PC-9 (cell line): ENCODE measurements around the gene CPEB3. TPM values are rescaled to one million over a fixed set of nuclear protein-coding genes. Genes with fewer than 3 reads are reported as not detected.
"Not testable (repeated sequence)": the region's sequence is repeated elsewhere in the genome, so short reads cannot be mapped to it uniquely, and the experiment has no call there.

Experiments used
- BruUV-seq: library from RNA; stranded (reverse); fragments of 400-500 nt; replicated peaks from 2 replicates; lab custom pipeline; 2021; lab: Mats Ljungman, UMichigan
- CTCF ChIA-PET: fragments of 300-600 bp; sonication (Branson Sonifier 250); formaldehyde crosslinking; loops from one replicate; lab custom pipeline; 2022; ENCODE audit warnings: antibody characterized with exemption; lab: Charles Lee
- POLR2A ChIA-PET: fragments of 300-600 bp; sonication (Branson Sonifier 250); formaldehyde crosslinking; loops from one replicate; lab custom pipeline; 2022; ENCODE audit warnings: antibody characterized with exemption; ENCODE audit not compliant: unreplicated experiment; lab: Charles Lee
- DNase-seq, 2 experiments: peaks; one replicate each; pipeline versions ENCODE4 v3.0.0 to v3.0.0-alpha.2; 2015 to 2022; ENCODE audit warnings: mixed read lengths in 1 of 2
- H2AFZ ChIP-seq: fragments of 200-600 bp; sonication (generic); 2 replicates; pipeline ENCODE4 v1.8.1; 2017; ENCODE audit warnings: antibody characterized with exemption
- H3F3A ChIP-seq: fragments of 200-600 bp; sonication (generic); 2 replicates; pipeline ENCODE4 v1.8.1; 2017; ENCODE audit warnings: antibody characterized with exemption, mild to moderate bottlenecking, low read depth; ENCODE audit not compliant: insufficient read depth
- H3K27ac ChIP-seq: fragments of 200-600 bp; sonication (generic); 2 replicates; pipeline ENCODE4 v1.6.1; 2016; ENCODE audit warnings: mixed run types
- H3K27me3 ChIP-seq: fragments of 200-600 bp; sonication (generic); 2 replicates; pipeline ENCODE4 v1.6.1; 2016; ENCODE audit warnings: low read depth, mixed run types; ENCODE audit not compliant: insufficient read depth
- H3K36me3 ChIP-seq: fragments of 200-600 bp; sonication (generic); 2 replicates; pipeline ENCODE4 v1.6.1; 2016; ENCODE audit warnings: low read depth, mixed run types
- H3K4me1 ChIP-seq: fragments of 200-600 bp; sonication (generic); replicated peaks from 2 replicates; pipeline ENCODE4 v1.6.1; 2016; ENCODE audit warnings: mixed run types; ENCODE audit not compliant: insufficient read depth
- H3K4me2 ChIP-seq: fragments of 200-600 bp; sonication (generic); 2 replicates; pipeline ENCODE4 v1.6.1; 2017; ENCODE audit warnings: mixed run types
- H3K4me3 ChIP-seq: fragments of 200-600 bp; sonication (generic); 2 replicates; pipeline ENCODE4 v1.6.1; 2016; ENCODE audit warnings: mixed run types
- H3K79me2 ChIP-seq: fragments of 200-600 bp; sonication (generic); 2 replicates; pipeline ENCODE4 v1.6.1; 2017; ENCODE audit warnings: low read depth, mixed run types
- H3K9me2 ChIP-seq: fragments of 200-600 bp; sonication (generic); 2 replicates; pipeline ENCODE4 v1.8.1; 2017; ENCODE audit warnings: mild to moderate bottlenecking; ENCODE audit not compliant: insufficient read depth
- H3K9me3 ChIP-seq: fragments of 200-600 bp; sonication (generic); 2 replicates; pipeline ENCODE4 v1.8.1; 2016; ENCODE audit warnings: low read depth; ENCODE audit not compliant: insufficient read depth
- H4K20me1 ChIP-seq: fragments of 200-600 bp; sonication (generic); 2 replicates; pipeline ENCODE4 v1.8.1; 2017; ENCODE audit not compliant: insufficient read depth
- CTCF ChIP-seq: fragments of 200-600 bp; sonication (generic); conservative IDR thresholded peaks from 2 replicates; pipeline ENCODE4 v1.6.1; 2017; ENCODE audit warnings: mixed run types, antibody characterized with exemption, mild to moderate bottlenecking, moderate library complexity
- EZH2 ChIP-seq: fragments of 200-600 bp; sonication (generic); IDR thresholded peaks from 2 replicates; pipeline ENCODE4 v1.8.0; 2017; ENCODE audit warnings: antibody characterized with exemption, low read depth
- intact Hi-C: fragments of 100-400 bp; cut with micrococcal nuclease; formaldehyde crosslinking; loops from one replicate; pipeline ENCODE4 v1.10.0; 2022; ENCODE audit not compliant: unreplicated experiment
- total RNA-seq: library from RNA; stranded (reverse); gene quantifications from 2 replicates; pipeline ENCODE4 v1.2.3, GENCODE V29; 2021

The CPEB3 gene
- total RNA-seq, 1 experiment from 2014 or later = 1.4 TPM

GRCh38 chr10:92027141-92027540, 263.7 kb downstream of the CPEB3 start:
- H3K27ac ChIP-seq = no peak overlapping the region
- intact Hi-C loops = no loop called here
- H3K9me3 ChIP-seq = no peaks in the 10 kb centered on the region
- H3K27me3 ChIP-seq = no peaks in the 10 kb centered on the region
- H2AFZ ChIP-seq = no peak overlapping the region
- no peaks in the 10 kb centered on the region for H4K20me1 ChIP-seq
- H3K36me3 ChIP-seq = no peaks in the 10 kb centered on the region
- H3K4me2 ChIP-seq = no peak overlapping the region
- TF ChIP-seq EZH2 = no peak
- no peak for TF ChIP-seq CTCF
- no TSS peak for BruUV-seq
- no peaks in the 10 kb centered on the region for H3K9me2 ChIP-seq
- H3F3A ChIP-seq = no peaks in the 10 kb centered on the region
- CTCF ChIA-PET = interaction anchor here (0.6 kb wide), 1 partner anchor 398 kb away, joined by 8 read pairs; no protein-coding TSS in a partner anchor
- no peaks in the 10 kb centered on the region for H3K79me2 ChIP-seq
- POLR2A ChIA-PET = no interaction called here
- no peaks in the 10 kb centered on the region for H3K4me1 ChIP-seq
- no peak overlapping the region for H3K4me3 ChIP-seq
- no peak for DNase-seq

- H3K79me2 ChIP-seq, POLR2A ChIA-PET, H3K4me3 ChIP-seq, DNase-seq, CTCF ChIA-PET, H2AFZ ChIP-seq, H3F3A ChIP-seq, BruUV-seq, intact Hi-C loops, H3K4me2 ChIP-seq, H4K20me1 ChIP-seq, H3K27me3 ChIP-seq, H3K4me1 ChIP-seq, H3K9me3 ChIP-seq, H3K27ac ChIP-seq, H3K9me2 ChIP-seq, H3K36me3 ChIP-seq: not testable (repeated sequence)
Observed at GRCh38 chr10:92025340-92025739, 265.5 kb downstream of the CPEB3 start.

GRCh38 chr10:92024700-92025099, 266.2 kb downstream of the CPEB3 start:
- intact Hi-C loops = no loop called here
- Histone ChIP-seq H3K27me3 (no peaks in the 10 kb centered on the region), H2AFZ (no peak overlapping the region), H3K9me3 (no peaks in the 10 kb centered on the region), H3K4me3 (no peak overlapping the region), H3K79me2 (no peaks in the 10 kb centered on the region), H4K20me1 (no peaks in the 10 kb centered on the region), H3K4me2 (no peak overlapping the region), H3K4me1 (no peaks in the 10 kb centered on the region), H3K9me2 (no peaks in the 10 kb centered on the region), H3K27ac (no peak overlapping the region), H3F3A (no peaks in the 10 kb centered on the region), H3K36me3 (no peaks in the 10 kb centered on the region)
- no TSS peak for BruUV-seq
- CTCF ChIA-PET = no interaction called here
- POLR2A ChIA-PET = no interaction called here
- no peak for DNase-seq
- no peak for TF ChIP-seq CTCF
- no peak for TF ChIP-seq EZH2

- H3K4me2 ChIP-seq = no peak overlapping the region
- TF ChIP-seq EZH2 (no peak), CTCF (no peak)
- H3K79me2 ChIP-seq = no peaks in the 10 kb centered on the region
- no peak overlapping the region for H3K27ac ChIP-seq
- no peak overlapping the region for H3K4me3 ChIP-seq
- ChIA-PET POLR2A (no interaction called here), CTCF (no interaction called here)
- H3F3A ChIP-seq = no peaks in the 10 kb centered on the region; the same call in 1 of the 2 replicates
- H3K36me3 ChIP-seq = 0 out of 2 replicates have a peak, but pooled peaks cover 14% of the 10 kb centered on the region
- DNase-seq = no peak
- H2AFZ ChIP-seq = no peak overlapping the region
- H3K9me2 ChIP-seq = no peaks in the 10 kb centered on the region
- no peaks in the 10 kb centered on the region for H3K27me3 ChIP-seq
- no peaks in the 10 kb centered on the region for H4K20me1 ChIP-seq
- no TSS peak for BruUV-seq
- H3K9me3 ChIP-seq = no peaks in the 10 kb centered on the region
- H3K4me1 ChIP-seq = no peaks in the 10 kb centered on the region; the same call in 1 of the 2 replicates
- intact Hi-C loops = no loop called here
Observed at GRCh38 chr10:92014620-92015019, 276.3 kb downstream of the CPEB3 start.
